OCI-LY1 (cell line): ENCODE measurements around the gene CLCN7.

Experiments
- H2AFZ ChIP-seq: fragments of 200-600 bp; sonication (generic), shearing (Covaris generic); 2 replicates; pipeline ENCODE4 v1.6.0; 2014; ENCODE audit warnings: antibody characterized with exemption, mild to moderate bottlenecking, low read length
- H3F3A ChIP-seq: fragments of 200-600 bp; sonication (generic), shearing (Covaris generic); 2 replicates; pipeline ENCODE4 v1.6.0; 2014; ENCODE audit warnings: mild to moderate bottlenecking, antibody characterized with exemption, low read length, moderate library complexity; ENCODE audit not compliant: insufficient read depth
- H3K27ac ChIP-seq: fragments of 200-600 bp; sonication (generic); 2 replicates; pipeline ENCODE4 v1.5.1; 2014; ENCODE audit warnings: low read length, mixed run types, mild to moderate bottlenecking, low read depth; ENCODE audit not compliant: poor library complexity, severe bottlenecking
- H3K27me3 ChIP-seq: fragments of 200-600 bp; sonication (generic); 2 replicates; pipeline ENCODE4 v1.6.0; 2014; ENCODE audit warnings: antibody characterized with exemption, mild to moderate bottlenecking, low read length, moderate library complexity; ENCODE audit not compliant: insufficient read depth
- H3K36me3 ChIP-seq: fragments of 200-600 bp; sonication (generic); 2 replicates; pipeline ENCODE4 v1.6.1; 2014; ENCODE audit warnings: mild to moderate bottlenecking, antibody characterized with exemption, low read length, moderate library complexity, mixed read lengths; ENCODE audit not compliant: insufficient read depth
- H3K4me1 ChIP-seq: fragments of 200-600 bp; sonication (generic); 2 replicates; pipeline ENCODE4 v1.5.1; 2014; ENCODE audit warnings: mild to moderate bottlenecking, low read length, moderate library complexity; ENCODE audit not compliant: insufficient read depth, severe bottlenecking
- H3K4me2 ChIP-seq: fragments of 200-600 bp; sonication (generic), shearing (Covaris generic); 2 replicates; pipeline ENCODE4 v1.6.1; 2014; ENCODE audit warnings: low read length
- H3K4me3 ChIP-seq: fragments of 200-600 bp; sonication (generic); 2 replicates; pipeline ENCODE4 v1.5.1; 2014; ENCODE audit warnings: low read length, low read depth, mild to moderate bottlenecking, mixed read lengths; ENCODE audit not compliant: poor library complexity, severe bottlenecking
- H3K79me2 ChIP-seq: fragments of 200-600 bp; shearing (Covaris generic); 2 replicates; pipeline ENCODE4 v1.6.1; 2016; ENCODE audit warnings: mixed run types, low read length, mixed read lengths; ENCODE audit not compliant: insufficient read depth
- H3K9ac ChIP-seq: fragments of 200-600 bp; sonication (generic), shearing (Covaris generic); 2 replicates; pipeline ENCODE4 v1.6.1; 2014; ENCODE audit warnings: mild to moderate bottlenecking, low read length, mixed read lengths
- H3K9me2 ChIP-seq: fragments of 200-600 bp; sonication (generic), shearing (Covaris generic); 2 replicates; pipeline ENCODE4 v1.6.1; 2014; ENCODE audit warnings: low read depth, mild to moderate bottlenecking, low read length, mixed read lengths
- H3K9me3 ChIP-seq: fragments of 200-600 bp; shearing (Covaris generic); 2 replicates; pipeline ENCODE4 v1.6.1; 2014; ENCODE audit warnings: low read length, mixed read lengths
- H4K20me1 ChIP-seq: fragments of 200-600 bp; sonication (generic), shearing (Covaris generic); 2 replicates; pipeline ENCODE4 v1.6.0; 2016; ENCODE audit warnings: mild to moderate bottlenecking, low read length; ENCODE audit not compliant: insufficient read depth
- CTCF ChIP-seq: fragments of 200-600 bp; sonication (generic), shearing (Covaris generic); IDR thresholded peaks from 2 replicates; pipeline ENCODE4 v1.5.1; 2017; ENCODE audit warnings: mild to moderate bottlenecking, antibody characterized with exemption, low read length, moderate library complexity, mixed read lengths
- EZH2 ChIP-seq: fragments of 200-600 bp; sonication (generic), shearing (Covaris generic); IDR thresholded peaks from 2 replicates; pipeline ENCODE4 v1.8.0; 2017; ENCODE audit warnings: borderline replicate concordance, mixed run types, mild to moderate bottlenecking, antibody characterized with exemption, low read length, moderate library complexity, mixed read lengths

CLCN7 gene

GRCh38 chr16:1454561-1454960 lies 20.3 kb downstream of the CLCN7 start:
- Histone ChIP-seq H3K4me2 (no peak overlapping the region), H4K20me1 (no peaks in the 10 kb centered on the region), H3K9ac (no peak overlapping the region), H3K9me3 (no peaks in the 10 kb centered on the region), H3K4me1 (no peaks in the 10 kb centered on the region), H3K9me2 (no peaks in the 10 kb centered on the region), H3K36me3 (peaks cover 25% of the 10 kb centered on the region; the same call in 1 of the 2 replicates), H2AFZ (no peak overlapping the region), H3K4me3 (no peak overlapping the region), H3K27me3 (no peaks in the 10 kb centered on the region), H3F3A (no peaks in the 10 kb centered on the region), H3K27ac (no peak overlapping the region), H3K79me2 (no peaks in the 10 kb centered on the region)
- TF ChIP-seq EZH2 (no peak), CTCF (no peak)

- Histone ChIP-seq H3K79me2 (no peaks in the 10 kb centered on the region), H3K9me3 (no peaks in the 10 kb centered on the region), H3K4me3 (no peak overlapping the region), H3K4me2 (no peak overlapping the region), H3K9ac (no peak overlapping the region), H3K9me2 (no peaks in the 10 kb centered on the region), H3K36me3 (peaks cover 25% of the 10 kb centered on the region; the same call in 1 of the 2 replicates), H3K27me3 (no peaks in the 10 kb centered on the region), H3F3A (no peaks in the 10 kb centered on the region), H3K4me1 (no peaks in the 10 kb centered on the region), H4K20me1 (no peaks in the 10 kb centered on the region), H3K27ac (no peak overlapping the region), H2AFZ (no peak overlapping the region)
- TF ChIP-seq EZH2 (no peak), CTCF (no peak)
Observed at GRCh38 chr16:1453316-1453715, 21.5 kb downstream of the CLCN7 start.

GRCh38 chr16:1452530-1452929 lies 22.3 kb downstream of the CLCN7 start:
- Histone ChIP-seq H3K9ac (no peak overlapping the region), H3K79me2 (no peaks in the 10 kb centered on the region), H3K4me1 (no peaks in the 10 kb centered on the region), H3K27me3 (no peaks in the 10 kb centered on the region), H3K4me2 (no peak overlapping the region), H3K9me2 (no peaks in the 10 kb centered on the region), H3K36me3 (peaks cover 30% of the 10 kb centered on the region), H3K4me3 (no peak overlapping the region), H3F3A (no peaks in the 10 kb centered on the region), H3K27ac (no peak overlapping the region), H4K20me1 (no peaks in the 10 kb centered on the region), H3K9me3 (no peaks in the 10 kb centered on the region), H2AFZ (no peak overlapping the region)
- TF ChIP-seq CTCF, result no peak
- no peak for TF ChIP-seq EZH2
